GM12875 (cell line): ENCODE measurements around the gene ARID1B.

Experiments
- H3K4me3 ChIP-seq: one replicate; pipeline ENCODE4 v1.5.1; 2011; ENCODE audit warnings: low read depth, low read length, control low read depth
- TF ChIP-seq, protein P1 (sequence below): IDR thresholded peaks from 2 replicates; pipeline ENCODE4 v1.5.1; 2011; ENCODE audit warnings: low read depth, mild to moderate bottlenecking, control low read depth, inconsistent platforms, low read length, moderate library complexity, borderline replicate concordance; ENCODE audit not compliant: insufficient read depth

Gene ARID1B

DNA sequence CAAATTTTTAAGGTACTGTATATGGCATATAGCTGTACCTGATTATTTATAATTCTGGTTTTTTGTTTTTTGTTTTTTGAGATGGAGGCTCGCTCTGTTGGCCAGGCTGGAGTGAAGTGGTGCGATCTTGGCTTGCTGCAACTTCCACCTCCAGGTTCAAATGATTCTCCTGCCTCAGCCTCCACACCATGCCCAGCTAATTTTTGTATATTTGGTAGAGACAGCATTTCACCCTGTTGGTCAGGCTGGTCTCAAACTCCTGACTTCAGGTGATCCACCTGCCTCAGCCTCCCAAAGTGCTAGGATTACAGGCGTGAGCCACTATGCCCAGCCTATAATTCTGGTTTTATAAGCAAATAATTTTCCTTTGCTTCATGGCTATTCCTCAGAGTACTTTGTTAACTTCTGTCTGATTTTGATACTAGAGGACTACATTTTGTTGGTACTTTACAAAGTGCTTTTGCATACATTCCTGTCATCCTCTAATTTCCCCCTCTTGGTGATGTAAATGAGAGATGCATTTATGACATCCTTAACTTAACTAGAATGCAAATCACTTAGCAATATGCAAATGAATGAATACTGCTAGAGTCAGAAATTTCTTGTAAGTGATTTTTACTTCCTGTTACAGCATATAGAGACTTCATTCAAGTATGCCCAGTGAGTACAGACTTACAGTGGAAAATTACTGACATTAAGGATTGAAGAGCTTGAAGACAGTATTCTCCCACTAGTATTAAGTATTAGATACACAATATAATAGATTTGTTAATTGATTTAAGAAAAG is 35.7 kb upstream of the ARID1B start:
- TF ChIP-seq, protein P1, sequence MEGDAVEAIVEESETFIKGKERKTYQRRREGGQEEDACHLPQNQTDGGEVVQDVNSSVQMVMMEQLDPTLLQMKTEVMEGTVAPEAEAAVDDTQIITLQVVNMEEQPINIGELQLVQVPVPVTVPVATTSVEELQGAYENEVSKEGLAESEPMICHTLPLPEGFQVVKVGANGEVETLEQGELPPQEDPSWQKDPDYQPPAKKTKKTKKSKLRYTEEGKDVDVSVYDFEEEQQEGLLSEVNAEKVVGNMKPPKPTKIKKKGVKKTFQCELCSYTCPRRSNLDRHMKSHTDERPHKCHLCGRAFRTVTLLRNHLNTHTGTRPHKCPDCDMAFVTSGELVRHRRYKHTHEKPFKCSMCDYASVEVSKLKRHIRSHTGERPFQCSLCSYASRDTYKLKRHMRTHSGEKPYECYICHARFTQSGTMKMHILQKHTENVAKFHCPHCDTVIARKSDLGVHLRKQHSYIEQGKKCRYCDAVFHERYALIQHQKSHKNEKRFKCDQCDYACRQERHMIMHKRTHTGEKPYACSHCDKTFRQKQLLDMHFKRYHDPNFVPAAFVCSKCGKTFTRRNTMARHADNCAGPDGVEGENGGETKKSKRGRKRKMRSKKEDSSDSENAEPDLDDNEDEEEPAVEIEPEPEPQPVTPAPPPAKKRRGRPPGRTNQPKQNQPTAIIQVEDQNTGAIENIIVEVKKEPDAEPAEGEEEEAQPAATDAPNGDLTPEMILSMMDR: no peak
- H3K4me3 ChIP-seq: no peak overlapping the region

DNA sequence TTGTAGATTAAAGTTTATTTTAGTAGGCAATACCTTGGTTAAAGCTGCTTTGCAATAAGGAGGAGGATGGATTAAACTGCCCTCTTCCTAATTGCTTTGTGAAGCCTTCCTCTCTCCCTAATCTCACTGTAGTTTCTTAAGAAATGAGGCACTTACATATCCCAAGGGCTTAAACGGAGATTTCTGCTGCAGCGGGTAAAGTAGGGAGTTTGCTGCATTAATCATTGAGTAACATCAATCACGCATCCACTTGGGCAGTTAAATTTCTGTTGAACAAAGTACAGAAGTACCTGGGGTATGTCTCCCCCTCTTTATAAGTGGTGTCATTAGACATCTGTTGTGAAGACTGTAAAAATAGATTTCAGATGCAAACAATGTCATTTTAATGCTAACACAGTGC is 29.5 kb upstream of the ARID1B start:
- TF ChIP-seq, protein P1: no peak
- H3K4me3 ChIP-seq: no peak overlapping the region

DNA sequence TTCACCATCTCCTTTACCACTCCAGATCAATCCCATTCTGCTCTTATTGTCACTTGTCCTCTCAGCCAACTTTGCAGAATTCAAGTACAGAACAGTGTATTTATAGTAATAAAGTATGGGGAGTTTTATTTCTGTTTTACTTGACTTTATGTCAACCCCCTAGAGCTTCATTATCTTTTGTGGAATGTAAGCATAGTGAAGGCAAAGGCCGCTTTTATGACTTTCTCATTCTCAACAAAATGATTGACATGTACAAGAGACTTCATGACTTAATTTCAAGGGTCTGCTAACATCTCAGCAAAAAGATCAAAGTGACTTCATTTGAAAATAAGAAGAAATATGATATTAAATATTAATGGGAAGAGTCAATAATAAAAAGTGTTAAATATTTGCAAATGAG is 28.7 kb upstream of the ARID1B start:
- H3K4me3 ChIP-seq: no peak overlapping the region
- TF ChIP-seq, protein P1: no peak

DNA sequence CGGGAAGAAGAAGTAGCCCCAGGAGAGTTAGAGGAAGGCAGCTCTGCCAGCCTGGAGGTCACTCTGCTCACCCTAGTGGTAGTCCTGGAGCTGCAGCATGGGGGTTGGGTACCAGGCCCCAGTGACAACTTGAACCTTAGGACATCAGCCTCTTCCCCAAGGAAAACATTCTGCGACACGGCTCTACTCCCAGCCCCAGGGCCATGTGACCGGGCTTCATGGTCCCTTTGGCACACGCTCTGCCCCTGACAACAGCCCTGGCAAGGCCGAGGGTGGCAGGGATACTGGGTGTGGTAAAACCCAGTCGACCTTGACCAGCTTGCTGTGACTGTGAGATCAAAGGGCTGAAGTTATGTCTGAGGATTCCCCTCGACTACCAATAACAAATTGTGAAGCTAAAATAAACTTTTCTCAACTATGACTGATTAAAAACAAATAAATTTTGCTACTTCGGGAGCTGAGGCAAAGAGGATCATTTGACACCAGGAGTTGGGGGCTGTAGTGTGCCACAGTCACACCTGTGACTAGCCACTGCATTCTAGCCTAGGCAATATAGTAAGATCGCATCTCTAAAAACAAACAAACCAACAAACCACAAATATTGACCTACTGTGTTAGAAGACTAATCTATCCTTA is 24.4 kb upstream of the ARID1B start:
- TF ChIP-seq, protein P1: peak; percentile 62
- no peak overlapping the region for H3K4me3 ChIP-seq

DNA sequence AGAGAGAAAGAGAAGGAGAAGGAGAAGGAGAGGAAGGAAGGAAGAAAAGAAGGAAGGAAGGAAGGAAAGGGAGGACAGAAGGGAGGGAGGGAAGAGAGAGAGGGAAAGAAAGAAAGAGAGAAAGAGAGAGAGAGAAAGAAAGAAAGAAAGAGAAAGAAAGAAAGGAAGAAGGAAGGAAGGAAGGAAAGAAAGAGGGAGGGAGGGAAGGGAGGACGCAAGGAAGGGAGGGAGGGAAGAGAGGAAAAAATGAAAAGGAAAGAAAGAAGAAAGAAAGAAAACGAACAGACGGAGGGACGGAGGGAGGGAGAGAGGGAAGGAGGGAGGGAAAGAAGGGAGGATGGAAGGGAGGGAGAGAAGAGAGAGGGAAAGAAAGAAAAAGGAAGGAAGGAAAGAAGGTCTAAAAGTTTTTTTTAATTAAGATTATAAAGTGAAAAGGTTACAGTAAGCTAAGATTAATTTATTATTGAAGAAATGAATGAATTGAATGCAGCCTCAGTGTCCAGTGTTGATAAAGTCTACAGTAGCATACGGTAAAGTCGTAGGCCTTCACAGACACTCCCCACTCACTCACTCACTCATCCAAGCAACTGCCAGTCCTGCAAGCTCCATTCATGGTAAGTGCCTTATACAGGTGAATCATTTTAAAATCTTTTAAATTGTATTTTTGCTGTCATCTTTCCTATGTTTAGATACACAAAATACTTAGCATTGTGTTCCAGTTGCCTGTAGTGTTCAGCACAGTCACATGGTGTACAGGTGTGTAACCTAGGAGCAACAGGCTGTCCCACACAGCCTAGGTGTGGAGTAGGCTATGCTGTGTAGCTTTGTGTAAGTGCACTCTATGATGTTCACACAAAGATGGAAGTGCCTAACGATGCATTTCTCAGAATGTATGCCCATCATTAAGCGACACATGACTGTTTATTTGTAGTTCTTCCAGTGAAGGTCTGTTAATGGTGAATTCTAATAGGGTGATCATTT is 20.3 kb upstream of the ARID1B start:
- TF ChIP-seq, protein P1: no peak
- H3K4me3 ChIP-seq: no peak overlapping the region

DNA sequence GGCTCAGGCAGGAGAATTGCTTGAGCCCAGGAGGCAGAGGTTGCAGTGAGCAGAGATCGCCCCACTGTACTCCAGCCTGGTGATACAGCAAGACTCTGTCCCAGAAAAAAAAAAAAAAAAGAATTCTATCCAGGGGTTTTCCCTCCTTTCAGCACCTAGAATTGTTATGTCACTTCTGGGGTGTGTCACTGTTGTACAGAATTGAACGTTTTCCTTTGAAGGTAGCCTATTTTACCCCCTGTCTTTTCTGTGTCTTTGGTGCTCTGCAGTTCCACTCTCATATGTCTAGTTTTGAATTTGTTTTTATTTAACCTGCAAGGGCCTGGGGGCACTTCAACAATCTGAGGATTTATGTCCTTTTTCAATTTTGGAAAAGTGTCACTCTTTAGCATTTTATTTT is 19.3 kb upstream of the ARID1B start:
- TF ChIP-seq, protein P1: no peak
- no peak overlapping the region for H3K4me3 ChIP-seq
